HG02884 (cell line): ENCODE measurements around the gene GINS3.

Experiments
- ATAC-seq: cut with Tn5 transposase; IDR thresholded peaks from one replicate; pipeline ENCODE4 v1.9.1; 2021; ENCODE audit warnings: mild to moderate bottlenecking, moderate library complexity; ENCODE audit not compliant: unreplicated experiment

GINS3 gene

GRCh38 chr16:58392215-58393137 lies at the start of gene GINS3:
Gene GINS3 (plus strand): TSS chr16:58392471. CDS start chr16:58392602, 131 bp downstream.
- peak; percentile 85 for ATAC-seq

DNA sequence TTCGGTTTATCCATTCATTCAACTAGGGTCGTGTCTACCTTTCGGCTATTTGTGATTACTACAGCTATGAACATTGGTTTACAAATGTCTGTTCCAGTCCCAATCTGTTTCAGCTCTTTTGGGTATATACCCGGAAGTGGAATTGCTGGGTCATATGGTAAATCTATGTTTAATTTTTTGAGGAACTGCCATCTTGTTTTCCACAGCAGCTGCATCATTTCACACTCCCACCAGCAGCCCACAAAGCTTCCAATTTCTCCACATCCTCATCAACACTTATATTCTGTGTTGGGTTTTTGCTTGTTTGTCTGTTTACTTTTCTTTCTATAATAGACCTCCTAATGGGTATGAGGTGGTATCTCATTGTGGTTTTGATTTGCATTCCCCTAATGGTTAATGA lies 48.7 kb upstream of the GINS3 start:
- no peak for ATAC-seq

DNA sequence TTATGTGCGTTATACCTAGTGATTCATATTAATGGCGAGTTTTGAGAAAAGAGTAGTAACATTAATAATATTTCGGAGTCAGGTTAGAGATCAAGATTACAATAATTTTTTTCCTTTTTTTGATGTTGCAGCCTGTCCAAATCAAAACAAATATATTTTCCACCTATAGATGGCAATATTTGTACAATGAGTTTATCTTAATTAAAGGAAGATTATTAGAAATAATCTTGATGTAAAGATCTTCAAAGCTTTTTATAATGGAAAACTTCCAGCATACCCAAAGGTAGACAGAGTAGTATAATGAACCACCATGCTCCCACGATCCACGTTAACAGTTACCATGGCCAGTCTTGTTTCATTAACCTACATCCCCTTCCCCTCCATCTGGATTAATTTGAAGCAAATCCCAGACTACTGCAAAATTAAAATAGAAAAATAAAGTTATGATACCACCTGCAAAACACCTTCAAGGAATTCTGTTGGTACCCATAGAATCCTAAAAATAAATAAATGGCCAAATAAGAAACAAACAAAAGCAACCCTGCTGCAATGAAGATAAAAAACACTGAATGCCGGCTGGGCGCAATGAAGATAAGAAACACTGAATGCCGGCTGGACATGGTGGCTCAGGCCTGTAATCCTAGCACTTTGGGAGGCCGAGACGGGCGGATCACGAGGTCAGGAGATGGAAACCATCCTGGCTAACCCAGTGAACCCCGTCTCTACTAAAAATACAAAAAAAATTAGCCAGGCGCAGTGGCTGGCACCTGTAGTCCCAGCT lies 46.5 kb upstream of the GINS3 start:
- no peak for ATAC-seq

- ATAC-seq, result no peak
Measured at GRCh38 chr16:58346831-58347371, 45.4 kb upstream of the GINS3 start.

DNA sequence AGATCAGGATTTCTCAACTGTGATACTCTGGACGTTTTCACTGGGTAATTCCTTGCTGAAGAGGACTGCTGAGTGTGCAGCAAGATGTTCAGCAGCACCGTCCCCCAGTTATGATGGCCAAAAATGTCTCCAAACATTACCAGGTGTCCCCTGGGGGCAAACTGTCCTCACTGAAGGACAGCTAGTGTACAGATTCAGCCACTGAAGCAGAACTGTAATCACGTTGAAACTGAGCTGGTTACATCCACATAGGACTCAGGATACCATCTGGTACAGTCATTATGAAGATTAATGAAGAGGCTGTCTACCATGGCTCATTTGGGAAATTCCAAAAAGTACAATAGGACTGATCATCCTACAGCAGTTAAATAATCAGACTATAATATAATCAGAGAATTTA lies 43.3 kb upstream of the GINS3 start:
- ATAC-seq, result no peak

GRCh38 chr16:58352690-58353089 lies 39.6 kb upstream of the GINS3 start:
- no peak for ATAC-seq

- ATAC-seq, result no peak
Measured at GRCh38 chr16:58360041-58360634, 32.1 kb upstream of the GINS3 start.

- ATAC-seq, result no peak
Measured at GRCh38 chr16:58361726-58362125, 30.5 kb upstream of the GINS3 start.

- ATAC-seq, result no peak
Measured at GRCh38 chr16:58363746-58364393, 28.4 kb upstream of the GINS3 start.

- ATAC-seq, result no peak
Measured at GRCh38 chr16:58365623-58366022, 26.6 kb upstream of the GINS3 start.

GRCh38 chr16:58366247-58367031 lies 25.8 kb upstream of the GINS3 start:
- ATAC-seq, result no peak

- ATAC-seq, result no peak
Measured at GRCh38 chr16:58367252-58367651, 25.0 kb upstream of the GINS3 start.

GRCh38 chr16:58371841-58372240 lies 20.4 kb upstream of the GINS3 start:
- ATAC-seq, result no peak

DNA sequence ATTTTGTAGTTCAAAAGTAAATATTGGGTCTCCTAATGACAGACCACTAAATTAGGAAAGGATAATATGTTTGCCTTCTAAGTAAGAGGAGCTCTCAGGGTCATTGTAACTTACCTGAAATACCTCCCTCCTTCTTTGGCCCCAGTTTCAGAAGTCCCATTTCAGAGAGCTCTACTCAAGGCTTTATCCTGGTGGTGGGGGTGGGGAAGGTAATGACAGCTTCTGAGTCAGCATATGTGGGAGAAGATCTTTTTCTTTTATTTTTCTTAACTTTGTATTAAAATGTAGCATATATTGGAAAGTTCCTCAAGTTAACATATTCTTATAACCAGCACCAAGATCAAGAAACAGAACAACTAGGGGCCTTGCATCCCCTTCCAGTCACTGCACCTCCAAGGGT lies 16.9 kb upstream of the GINS3 start:
- ATAC-seq, result no peak

DNA sequence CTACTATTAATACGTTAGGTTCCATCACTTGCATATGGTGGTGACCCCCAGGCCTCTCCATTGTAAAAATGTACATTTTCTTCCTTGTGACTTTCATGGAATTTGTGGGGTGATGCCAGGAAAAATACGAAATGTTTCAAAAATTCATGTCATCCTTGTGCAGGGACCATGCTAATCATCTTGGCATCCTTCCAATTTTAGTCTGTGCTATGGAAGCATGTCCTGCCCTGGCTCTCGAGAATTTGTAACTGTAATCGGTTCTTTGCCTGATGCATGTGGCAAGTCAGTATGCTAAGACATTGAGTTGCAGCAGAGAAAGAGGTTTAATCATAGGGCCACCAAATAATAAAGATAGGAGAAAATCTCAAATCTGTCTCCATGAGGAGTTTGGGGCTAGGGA lies 14.3 kb upstream of the GINS3 start:
- ATAC-seq, result no peak

DNA sequence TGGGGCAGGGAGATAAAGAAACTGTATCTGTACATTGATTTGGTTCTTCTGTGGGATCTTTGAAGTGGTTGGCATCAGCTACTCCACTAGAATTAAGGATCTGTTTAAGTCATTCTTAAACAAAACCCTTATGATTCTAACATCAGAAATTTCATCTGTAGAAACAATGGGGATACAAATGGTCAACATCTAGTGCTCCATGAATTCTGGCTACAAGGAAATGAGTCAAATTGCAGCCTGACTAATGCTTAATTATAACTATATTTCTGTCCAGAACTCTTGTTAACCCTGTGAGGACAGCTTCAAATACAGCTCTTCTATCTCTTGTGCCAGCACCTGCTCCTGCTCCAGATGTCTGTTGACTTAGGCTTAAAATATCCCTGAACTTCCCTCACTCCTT lies 13.9 kb upstream of the GINS3 start:
- ATAC-seq, result no peak

DNA sequence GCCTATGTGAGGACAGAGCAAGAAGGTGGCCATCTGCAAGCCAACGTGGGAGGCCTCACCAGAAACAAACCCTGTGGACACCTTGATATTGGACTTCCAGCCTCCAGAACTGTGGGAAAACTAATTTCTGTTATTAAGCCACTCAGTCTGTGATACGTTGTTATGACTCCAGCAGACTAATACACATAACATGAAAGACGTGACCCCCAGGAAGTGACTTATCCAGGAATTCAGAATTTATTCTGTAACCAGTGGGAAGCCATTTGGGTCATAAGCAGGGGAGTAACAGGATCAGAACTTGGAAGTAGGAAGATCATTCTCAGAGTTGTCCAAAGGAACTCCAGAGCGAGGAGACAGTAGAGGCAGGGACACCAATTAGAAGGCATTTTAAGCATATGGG lies 12.5 kb upstream of the GINS3 start:
- no peak for ATAC-seq

DNA sequence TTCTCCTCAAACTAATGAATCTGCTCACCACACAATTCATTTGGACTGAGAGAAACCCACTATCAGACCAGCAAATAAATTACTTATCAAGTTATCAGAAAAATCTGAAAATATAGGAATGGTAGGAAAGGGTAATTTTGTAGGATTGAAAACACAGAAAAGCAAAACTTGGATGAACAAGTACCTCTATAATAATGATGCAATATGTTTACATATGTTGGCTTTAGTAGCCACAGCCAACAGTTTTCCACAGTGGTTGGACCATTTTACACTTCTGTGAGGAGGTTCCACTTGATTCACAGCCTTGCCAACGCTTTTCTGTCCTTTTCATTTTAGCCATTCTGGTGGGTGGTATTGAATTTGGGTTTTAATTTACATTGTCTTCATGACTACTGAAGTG lies 10.6 kb upstream of the GINS3 start:
- no peak for ATAC-seq

DNA sequence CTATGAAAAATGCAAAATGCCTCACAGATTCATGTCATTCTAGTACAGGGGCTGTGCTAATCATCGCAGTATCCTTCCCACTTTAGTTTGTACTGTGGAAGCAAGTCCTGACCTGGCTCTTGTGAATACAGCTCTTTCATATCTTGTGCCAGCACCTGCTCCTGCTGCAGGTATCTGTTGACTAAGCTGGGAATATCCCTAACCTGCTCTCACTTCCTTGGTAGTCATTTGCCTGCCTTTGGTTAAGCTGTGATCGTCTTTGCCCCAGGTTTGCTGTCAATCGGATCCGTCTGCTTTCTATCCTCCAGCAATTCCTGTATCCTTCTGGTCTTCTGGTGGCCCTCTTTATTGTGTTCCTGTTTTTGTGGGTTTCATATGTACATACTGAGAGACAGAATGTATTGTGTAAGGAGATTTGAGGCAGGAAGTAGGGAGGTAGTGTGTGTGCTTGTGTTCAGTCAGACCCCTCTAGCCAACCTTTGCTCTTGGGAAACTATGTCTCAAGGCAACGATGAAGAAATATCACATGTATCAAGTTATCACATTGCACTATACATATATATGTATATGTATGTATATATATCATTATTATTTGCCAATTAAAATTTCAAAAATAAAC lies 7.7 kb upstream of the GINS3 start:
- ATAC-seq, result no peak
